Activated CD4-positive, alpha-beta memory T cell treated with anti-CD3 and anti-CD28 coated beads, Interleukin-2, amount 10 ng/mL, durations not matched to agents 7 days and 5 days (primary cell): ENCODE measurements around the gene CDH4. TPM values are rescaled to one million over a fixed set of nuclear protein-coding genes. Genes with fewer than 3 reads are reported as not detected.

Experiments used
- CTCF ChIA-PET: fragments of 350-600 bp; sonication (Branson Sonifier 250); formaldehyde crosslinking; loops from one replicate; lab custom pipeline; 2021; ENCODE audit warnings: antibody characterized with exemption, inconsistent platforms; lab: Charles Lee
- POLR2A ChIA-PET: fragments of 350-600 bp; sonication (Branson Sonifier 250); formaldehyde crosslinking; loops from one replicate; lab custom pipeline; 2021; ENCODE audit warnings: antibody characterized with exemption; lab: Charles Lee
- DNase-seq: peaks from one replicate; pipeline ENCODE4 v3.0.0-alpha.2; 2020
- H3K27ac Mint-ChIP-seq: one replicate; pipeline ENCODE4 v1.8.0; 2021; ENCODE audit warnings: mild to moderate bottlenecking, mixed read lengths
- H3K27me3 Mint-ChIP-seq: one replicate; pipeline ENCODE4 v1.8.0; 2021; ENCODE audit warnings: mixed read lengths
- H3K36me3 Mint-ChIP-seq: one replicate; pipeline ENCODE4 v1.8.0; 2021; ENCODE audit warnings: low read depth, mixed read lengths
- H3K4me1 Mint-ChIP-seq: one replicate; pipeline ENCODE4 v1.8.0; 2021; ENCODE audit warnings: mixed read lengths
- H3K4me3 Mint-ChIP-seq: one replicate; pipeline ENCODE4 v1.8.0; 2021; ENCODE audit warnings: mild to moderate bottlenecking, mixed read lengths
- H3K9me3 Mint-ChIP-seq: one replicate; pipeline ENCODE4 v1.8.0; 2021; ENCODE audit warnings: mixed read lengths
- total RNA-seq, 2 experiments: library from RNA; stranded (reverse); gene quantifications; one replicate each; pipeline ENCODE4 v1.2.3, GENCODE V29; 2021

The CDH4 gene
- total RNA-seq, 2 experiments from 2014 or later = 0.15 to 0.20 TPM

DNA sequence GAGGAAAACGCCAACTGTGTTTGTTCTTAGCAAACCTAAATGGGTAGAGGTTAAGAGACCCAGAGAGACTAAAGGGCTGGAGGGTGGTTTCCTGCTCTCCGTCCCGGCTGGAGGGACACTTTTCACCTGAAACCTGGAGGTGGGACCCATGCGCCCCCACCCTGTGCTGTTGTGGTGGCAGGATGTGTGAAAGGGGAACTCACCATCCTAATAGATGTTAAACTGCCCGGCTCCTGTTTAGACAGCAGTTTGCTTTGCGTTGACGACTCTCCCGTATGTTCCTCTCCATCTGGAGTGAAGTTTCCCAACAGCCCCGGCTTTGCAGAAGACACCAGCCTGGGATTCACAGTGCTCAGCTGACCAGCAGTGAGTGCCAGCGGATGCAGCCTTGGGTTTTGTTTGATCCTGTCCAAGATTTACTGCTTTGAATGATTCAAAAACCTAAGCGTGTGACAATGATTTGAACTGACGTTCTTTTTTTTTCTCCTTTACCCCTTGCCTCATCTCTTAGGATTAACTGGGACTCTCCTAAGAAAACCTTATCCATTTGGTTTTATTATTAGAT is 66.0 kb downstream of the CDH4 start:
- DNase-seq = no peak
- Mint-ChIP-seq H3K4me3 (no peak overlapping the region), H3K9me3 (peaks cover 4% of the 10 kb centered on the region), H3K27me3 (no peaks in the 10 kb centered on the region), H3K4me1 (no peaks in the 10 kb centered on the region), H3K27ac (no peak overlapping the region), H3K36me3 (no peaks in the 10 kb centered on the region)
- POLR2A ChIA-PET = no interaction called here
- CTCF ChIA-PET = no interaction called here

DNA sequence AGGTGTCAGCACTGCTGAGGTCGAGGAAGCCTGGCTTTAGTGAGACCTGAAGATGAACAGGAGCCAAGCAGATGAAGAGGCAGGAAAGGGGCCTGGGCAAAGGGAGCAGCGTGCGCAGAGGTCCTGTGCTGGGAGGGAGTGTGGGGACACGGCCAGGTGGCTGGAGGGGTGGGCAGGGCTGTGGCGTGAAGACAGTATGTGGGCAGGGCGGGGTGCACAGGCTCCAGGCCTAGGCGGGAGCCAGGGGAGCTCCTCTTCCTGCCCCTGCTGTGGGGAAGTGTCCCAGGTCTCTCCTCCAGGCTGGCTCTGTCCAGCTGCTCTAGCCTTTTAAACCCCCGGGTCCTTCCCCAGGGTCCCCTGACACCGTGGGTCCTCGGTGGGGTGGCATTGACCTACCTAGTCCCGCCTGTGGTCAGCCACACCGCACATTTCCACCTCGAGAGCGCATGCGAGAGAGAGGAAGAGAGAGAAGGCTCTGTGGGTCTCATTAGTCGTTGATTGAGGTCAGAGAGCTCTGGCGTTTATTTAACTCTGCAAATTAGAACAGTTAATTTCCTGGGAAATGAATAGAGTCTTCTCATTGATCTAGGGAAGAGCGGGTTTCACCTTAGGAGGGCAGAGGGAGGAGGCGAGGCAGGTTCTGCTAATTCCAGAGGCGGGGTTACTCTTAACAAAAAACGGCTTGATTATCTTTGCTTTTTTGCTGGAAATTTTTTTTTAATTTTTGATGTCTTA is 68.8 kb downstream of the CDH4 start:
- no peaks in the 10 kb centered on the region for H3K9me3 Mint-ChIP-seq
- CTCF ChIA-PET = no interaction called here
- no peak for DNase-seq
- POLR2A ChIA-PET = no interaction called here
- no peak overlapping the region for H3K4me3 Mint-ChIP-seq
- H3K27me3 Mint-ChIP-seq = no peaks in the 10 kb centered on the region
- no peaks in the 10 kb centered on the region for H3K36me3 Mint-ChIP-seq
- no peaks in the 10 kb centered on the region for H3K4me1 Mint-ChIP-seq
- H3K27ac Mint-ChIP-seq = no peak overlapping the region

DNA sequence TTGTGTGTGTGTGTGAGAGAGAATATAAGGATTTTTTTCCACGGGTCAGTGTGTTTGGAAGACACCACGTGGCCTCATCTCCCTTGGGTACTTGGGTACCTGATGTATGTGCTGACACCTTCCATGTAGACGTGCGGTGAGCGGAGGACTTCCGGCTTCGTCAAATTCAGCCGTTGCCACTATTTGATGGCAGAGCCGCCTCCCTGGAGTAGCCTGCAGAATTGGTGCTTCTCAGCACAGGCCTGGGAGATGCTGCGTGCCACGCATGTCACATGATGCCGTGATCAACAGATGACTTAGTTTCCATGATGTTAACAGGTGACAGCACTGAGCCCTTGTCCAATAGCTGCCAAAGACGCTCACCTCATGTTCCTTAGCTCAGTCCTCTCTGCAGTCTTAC is 69.4 kb downstream of the CDH4 start:
- Mint-ChIP-seq H3K4me3 (no peak overlapping the region), H3K27me3 (no peaks in the 10 kb centered on the region), H3K27ac (no peak overlapping the region), H3K9me3 (no peaks in the 10 kb centered on the region), H3K4me1 (no peaks in the 10 kb centered on the region), H3K36me3 (no peaks in the 10 kb centered on the region)
- ChIA-PET CTCF (no interaction called here), POLR2A (no interaction called here)
- no peak for DNase-seq

DNA sequence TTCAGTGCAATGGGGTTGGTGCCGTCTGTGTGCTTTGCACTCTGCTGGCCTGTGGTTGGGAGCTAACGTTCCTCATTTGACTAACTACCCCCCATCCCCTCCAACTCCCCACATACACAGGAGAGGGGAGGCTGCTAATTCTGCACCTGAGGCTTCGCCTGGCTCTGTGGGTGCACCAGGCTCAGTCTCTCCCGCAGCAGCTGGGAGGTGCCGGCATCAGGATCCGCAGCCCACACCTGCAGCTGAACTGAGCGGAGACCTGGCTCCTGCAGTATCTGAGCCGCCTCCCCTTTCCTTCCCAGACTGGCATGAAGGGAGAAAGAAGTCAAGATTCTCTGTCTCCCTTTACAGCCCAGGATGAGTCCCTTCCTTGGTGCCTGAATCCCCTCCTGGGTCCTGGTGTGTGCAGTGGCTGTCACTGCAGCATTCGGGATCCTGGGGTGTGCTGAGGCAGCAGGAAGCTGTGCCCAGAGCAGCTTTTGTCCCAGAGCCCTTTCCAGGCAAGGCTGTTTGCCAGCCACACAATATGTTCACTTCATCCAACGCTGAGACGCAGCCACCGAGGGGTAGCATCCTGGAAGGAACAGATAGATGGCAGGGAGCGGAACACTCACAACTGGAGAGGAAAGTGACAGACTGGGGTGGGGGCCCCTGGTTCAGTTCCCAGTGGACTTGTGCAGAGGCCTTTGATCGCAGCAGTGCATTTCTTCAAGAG is 70.2 kb downstream of the CDH4 start:
- POLR2A ChIA-PET = no interaction called here
- H3K9me3 Mint-ChIP-seq = no peaks in the 10 kb centered on the region
- no peak for DNase-seq
- no peak overlapping the region for H3K4me3 Mint-ChIP-seq
- H3K4me1 Mint-ChIP-seq = no peaks in the 10 kb centered on the region
- no peak overlapping the region for H3K27ac Mint-ChIP-seq
- CTCF ChIA-PET = no interaction called here
- H3K27me3 Mint-ChIP-seq = no peaks in the 10 kb centered on the region
- no peaks in the 10 kb centered on the region for H3K36me3 Mint-ChIP-seq

DNA sequence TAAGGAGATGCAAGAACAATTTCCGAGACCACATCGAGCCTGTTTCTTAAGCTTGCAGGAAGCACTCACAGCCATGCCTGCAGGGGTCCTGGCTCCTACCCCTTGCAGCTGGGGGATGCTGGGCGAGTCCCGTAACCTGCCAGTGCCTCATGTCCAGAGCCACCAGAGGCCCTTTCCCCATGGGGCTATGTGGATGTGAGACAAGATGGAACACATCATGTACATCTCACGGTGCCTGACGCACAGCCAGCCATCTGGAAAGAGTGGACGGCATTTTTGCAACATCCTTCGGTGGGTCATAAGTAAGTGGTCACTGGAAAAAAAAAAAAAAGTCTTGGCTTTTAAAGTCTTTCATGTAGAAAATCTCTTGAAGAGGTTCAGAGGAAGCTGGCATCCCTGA is 72.8 kb downstream of the CDH4 start:
- POLR2A ChIA-PET = no interaction called here
- no peak overlapping the region for H3K4me3 Mint-ChIP-seq
- H3K27ac Mint-ChIP-seq = no peak overlapping the region
- H3K27me3 Mint-ChIP-seq = no peaks in the 10 kb centered on the region
- H3K36me3 Mint-ChIP-seq = no peaks in the 10 kb centered on the region
- H3K4me1 Mint-ChIP-seq = no peaks in the 10 kb centered on the region
- CTCF ChIA-PET = no interaction called here
- no peak for DNase-seq
- no peaks in the 10 kb centered on the region for H3K9me3 Mint-ChIP-seq

DNA sequence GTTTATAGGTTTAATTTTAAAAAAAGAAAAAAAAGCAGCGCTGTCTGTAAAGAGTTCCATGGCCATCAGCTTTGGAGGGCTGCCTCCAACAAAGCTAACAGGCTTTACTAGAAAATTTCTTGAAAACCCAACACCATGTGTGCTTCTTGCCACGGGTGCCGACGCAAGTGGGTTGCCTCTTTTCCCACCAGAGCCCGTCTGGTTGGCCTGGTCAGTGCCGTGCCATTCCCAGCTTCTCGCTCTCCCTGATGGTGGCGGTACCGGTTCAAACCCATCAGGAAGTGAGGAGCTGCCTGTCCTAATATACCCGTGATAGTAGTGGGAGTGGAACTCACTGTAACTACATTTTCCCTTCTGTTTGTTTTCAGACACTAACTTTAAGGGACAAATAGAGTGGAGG is 73.7 kb downstream of the CDH4 start:
- no peak for DNase-seq
- ChIA-PET CTCF (no interaction called here), POLR2A (no interaction called here)
- no peak overlapping the region for H3K4me3 Mint-ChIP-seq
- H3K9me3 Mint-ChIP-seq = peaks cover under 1% of the 10 kb centered on the region
- H3K4me1 Mint-ChIP-seq = no peaks in the 10 kb centered on the region
- no peak overlapping the region for H3K27ac Mint-ChIP-seq
- H3K27me3 Mint-ChIP-seq = no peaks in the 10 kb centered on the region
- H3K36me3 Mint-ChIP-seq = no peaks in the 10 kb centered on the region

DNA sequence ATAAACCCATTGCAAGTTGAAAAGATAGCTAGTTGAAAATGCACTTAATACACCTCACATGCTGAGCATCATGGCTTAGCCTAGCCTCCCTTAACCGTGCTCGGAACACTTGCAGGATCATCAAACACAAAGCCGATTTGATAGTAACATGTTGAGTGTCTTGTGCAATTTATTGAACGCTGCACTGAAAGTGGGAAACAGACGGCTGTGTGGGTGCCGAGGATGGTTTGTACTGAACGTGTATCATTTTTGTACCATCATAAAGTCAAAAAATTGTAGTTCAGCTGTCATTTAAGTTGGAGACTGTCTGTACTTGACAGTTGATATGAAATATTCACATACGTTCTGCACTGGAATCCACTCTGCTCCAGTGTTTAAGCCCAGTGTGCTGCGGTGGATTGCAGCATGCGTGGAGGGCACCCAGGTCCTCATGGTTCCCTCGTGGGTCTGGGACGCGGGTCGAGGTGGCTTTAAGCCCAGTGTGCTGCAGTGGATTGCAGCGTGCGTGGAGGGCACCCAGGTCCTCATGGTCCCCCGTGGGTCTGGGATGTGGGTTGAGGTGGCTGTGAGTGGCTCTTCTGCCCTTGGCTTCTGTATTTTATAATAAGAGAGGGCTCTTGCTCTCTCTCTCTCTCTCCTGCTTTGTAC is 77.0 kb downstream of the CDH4 start:
- no peak overlapping the region for H3K27ac Mint-ChIP-seq
- no peaks in the 10 kb centered on the region for H3K36me3 Mint-ChIP-seq
- H3K9me3 Mint-ChIP-seq = peaks cover 2% of the 10 kb centered on the region
- CTCF ChIA-PET = no interaction called here
- no peaks in the 10 kb centered on the region for H3K4me1 Mint-ChIP-seq
- H3K4me3 Mint-ChIP-seq = no peak overlapping the region
- no peak for DNase-seq
- H3K27me3 Mint-ChIP-seq = no peaks in the 10 kb centered on the region
- POLR2A ChIA-PET = no interaction called here

DNA sequence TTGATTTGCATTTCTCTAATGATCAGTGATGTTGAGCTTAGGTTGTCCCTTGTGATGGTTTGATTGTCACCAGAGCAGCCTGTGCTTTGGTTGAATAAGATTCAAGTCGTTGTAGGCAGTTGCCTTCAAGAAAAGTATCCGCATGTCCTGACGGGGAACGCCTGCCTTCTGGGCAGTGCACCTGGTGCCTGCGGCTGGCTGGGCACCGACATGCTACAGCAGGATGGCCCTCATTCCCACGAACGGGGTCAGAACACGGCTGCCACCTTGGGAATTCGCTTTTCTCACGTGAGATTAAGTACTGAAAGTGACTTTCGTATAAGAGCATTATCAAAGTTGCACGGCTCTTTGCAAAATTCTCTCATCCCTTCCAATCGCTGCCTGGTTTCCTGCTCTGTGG is 78.4 kb downstream of the CDH4 start:
- Mint-ChIP-seq H3K27me3 (no peaks in the 10 kb centered on the region), H3K4me3 (no peak overlapping the region), H3K4me1 (no peaks in the 10 kb centered on the region), H3K36me3 (no peaks in the 10 kb centered on the region), H3K9me3 (peaks cover 2% of the 10 kb centered on the region), H3K27ac (no peak overlapping the region)
- DNase-seq = no peak
- ChIA-PET POLR2A (no interaction called here), CTCF (no interaction called here)

DNA sequence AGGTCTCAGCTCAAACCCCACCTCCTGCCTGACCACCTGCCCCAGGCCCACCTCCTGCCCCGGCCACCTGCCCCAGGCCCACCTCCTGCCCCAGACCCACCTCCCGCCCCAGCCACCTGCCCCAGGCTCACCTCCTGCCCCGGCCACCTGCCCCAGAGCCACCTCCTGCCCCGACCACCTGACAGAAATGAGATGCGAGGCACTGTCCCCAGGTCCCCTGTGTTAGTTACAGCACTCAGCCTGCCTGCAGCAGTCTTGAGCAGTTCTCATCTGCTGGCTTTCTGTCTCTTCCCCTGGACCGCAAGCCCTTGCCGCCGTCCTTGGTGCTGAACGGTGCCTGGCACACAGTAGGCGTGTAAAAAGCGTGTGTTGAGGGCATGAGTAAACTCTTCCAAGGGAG is 79.5 kb downstream of the CDH4 start:
- no peak for DNase-seq
- H3K27me3 Mint-ChIP-seq = no peaks in the 10 kb centered on the region
- ChIA-PET CTCF (no interaction called here), POLR2A (no interaction called here)
- H3K27ac Mint-ChIP-seq = no peak overlapping the region
- H3K4me3 Mint-ChIP-seq = no peak overlapping the region
- H3K4me1 Mint-ChIP-seq = no peaks in the 10 kb centered on the region
- no peaks in the 10 kb centered on the region for H3K36me3 Mint-ChIP-seq
- peaks cover 2% of the 10 kb centered on the region for H3K9me3 Mint-ChIP-seq

DNA sequence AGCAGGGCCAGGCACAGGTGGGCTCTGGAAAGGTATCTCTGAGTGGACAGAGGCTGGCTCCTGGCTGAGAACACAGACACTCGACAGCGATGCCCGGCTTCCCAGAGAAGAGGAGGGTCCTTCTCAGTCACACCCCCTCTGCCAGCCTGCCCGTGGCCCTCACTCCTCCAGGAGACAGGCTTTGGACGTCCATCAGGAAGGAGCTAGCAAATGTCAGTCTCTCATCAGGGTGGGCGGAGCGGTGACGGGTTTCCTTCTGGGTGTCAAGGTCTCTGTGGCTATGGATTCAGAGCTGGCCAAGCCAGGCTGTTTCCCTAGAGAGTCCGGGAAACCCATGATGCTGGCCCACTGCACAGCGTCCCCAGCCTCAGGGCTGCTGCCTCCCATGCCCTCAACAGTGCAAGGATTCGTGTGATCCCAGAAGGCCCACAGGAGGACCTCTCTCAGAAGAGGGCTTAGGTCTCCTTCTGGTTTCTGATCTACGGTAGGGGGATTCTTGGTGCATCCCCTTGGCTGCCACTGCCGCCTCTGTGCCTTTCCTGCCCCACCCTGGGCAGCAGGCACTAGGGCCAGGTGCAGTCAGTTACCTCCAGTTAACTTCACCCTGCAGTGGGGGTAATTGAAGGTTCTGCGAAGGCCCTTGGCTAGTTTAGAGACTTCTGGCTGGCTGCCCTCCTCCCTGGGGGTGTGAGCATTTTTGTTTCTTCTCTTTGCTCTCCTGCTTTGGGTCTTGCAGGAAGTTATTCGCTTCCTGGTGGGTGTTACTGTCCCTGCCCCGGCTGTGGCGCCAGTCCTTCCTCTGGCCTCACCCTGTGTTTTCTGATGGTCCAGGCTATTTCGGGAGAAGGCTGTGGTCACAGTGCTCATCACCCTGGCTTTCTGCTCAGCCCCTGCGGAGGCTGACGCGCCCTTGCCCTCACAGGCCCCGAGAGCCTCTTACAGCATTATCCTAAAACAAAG is 80.2 kb downstream of the CDH4 start:
- ChIA-PET CTCF (no interaction called here), POLR2A (no interaction called here)
- no peak for DNase-seq
- H3K36me3 Mint-ChIP-seq = no peaks in the 10 kb centered on the region
- H3K4me1 Mint-ChIP-seq = no peaks in the 10 kb centered on the region
- H3K27me3 Mint-ChIP-seq = no peaks in the 10 kb centered on the region
- peaks cover 5% of the 10 kb centered on the region for H3K9me3 Mint-ChIP-seq
- H3K27ac Mint-ChIP-seq = no peak overlapping the region
- no peak overlapping the region for H3K4me3 Mint-ChIP-seq

DNA sequence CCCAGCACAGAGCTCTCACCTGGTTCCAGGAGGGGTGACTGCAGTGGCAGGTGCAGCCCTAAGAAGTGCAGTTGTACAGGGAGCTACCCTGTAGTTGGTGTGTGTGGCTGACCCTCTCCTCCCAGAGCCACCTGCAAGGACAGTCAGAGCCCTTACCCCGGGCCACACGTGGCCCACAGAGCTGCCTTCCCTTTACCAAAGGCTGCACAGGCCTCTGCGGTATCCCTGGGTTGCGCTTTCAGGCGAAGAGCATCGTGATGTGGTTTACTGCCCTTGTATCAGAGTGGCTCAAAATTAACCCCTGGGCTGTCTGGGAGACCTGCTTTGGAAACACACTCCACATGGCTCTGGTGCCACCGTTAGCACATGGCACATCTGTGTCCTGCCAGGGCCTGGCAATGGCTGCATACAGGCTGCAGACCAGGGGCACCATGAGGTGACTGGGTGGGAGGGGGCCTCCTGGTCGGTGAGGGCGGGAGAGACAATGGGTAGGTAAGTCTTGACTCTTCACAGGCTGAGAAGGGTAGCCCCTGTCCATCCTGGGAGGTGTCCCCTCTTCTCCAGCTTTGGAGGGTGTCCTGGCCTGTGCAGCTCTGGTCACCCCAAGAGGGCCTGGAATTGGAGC is 81.5 kb downstream of the CDH4 start:
- CTCF ChIA-PET = no interaction called here
- no peak overlapping the region for H3K4me3 Mint-ChIP-seq
- H3K27me3 Mint-ChIP-seq = no peaks in the 10 kb centered on the region
- DNase-seq = no peak
- no peaks in the 10 kb centered on the region for H3K4me1 Mint-ChIP-seq
- POLR2A ChIA-PET = no interaction called here
- H3K9me3 Mint-ChIP-seq = peaks cover 5% of the 10 kb centered on the region
- no peak overlapping the region for H3K27ac Mint-ChIP-seq
- H3K36me3 Mint-ChIP-seq = no peaks in the 10 kb centered on the region

DNA sequence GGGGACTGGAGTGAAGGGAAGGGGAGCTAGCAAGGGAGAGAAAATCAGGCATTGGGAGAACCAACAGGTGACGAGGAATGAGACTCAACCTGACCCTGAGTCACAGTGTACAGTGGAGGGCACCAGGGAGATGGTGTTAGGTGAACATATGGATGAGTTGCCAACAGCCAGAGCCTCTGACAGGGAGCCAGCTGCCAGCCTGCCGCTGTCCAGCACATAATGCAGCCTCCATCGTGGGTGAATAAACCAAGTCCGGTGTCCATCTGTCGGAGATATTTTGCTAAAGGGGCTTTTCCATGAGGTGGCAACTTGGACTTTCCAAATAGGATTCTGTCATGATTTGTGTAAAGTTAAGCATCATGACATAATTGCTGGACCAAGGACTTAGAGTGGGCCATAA is 88.1 kb downstream of the CDH4 start:
- POLR2A ChIA-PET = no interaction called here
- Mint-ChIP-seq H3K27ac (no peak overlapping the region), H3K36me3 (no peaks in the 10 kb centered on the region), H3K9me3 (peaks cover 3% of the 10 kb centered on the region), H3K27me3 (no peaks in the 10 kb centered on the region), H3K4me3 (no peak overlapping the region), H3K4me1 (no peaks in the 10 kb centered on the region)
- CTCF ChIA-PET = no interaction called here
- DNase-seq = no peak
